H9 (cell line): ENCODE results near the gene DDX4. TPM values are rescaled to one million over a fixed set of nuclear protein-coding genes. Genes with fewer than 3 reads are reported as not detected.

Experiments
- DNase-seq: peaks from one replicate; pipeline ENCODE4 v3.0.0-alpha.2; 2017
- H2AFZ ChIP-seq: one replicate; pipeline ENCODE4 v1.6.1; 2013; ENCODE audit warnings: mild to moderate bottlenecking, low read length, control low read depth, moderate library complexity
- H2AK5ac ChIP-seq: 2 replicates; pipeline ENCODE4 v1.6.1; 2013; ENCODE audit warnings: low read length, control low read depth, mixed read lengths; ENCODE audit not compliant: insufficient read length
- H2BK120ac ChIP-seq: one replicate; pipeline ENCODE4 v1.6.1; 2013; ENCODE audit warnings: low read depth, mild to moderate bottlenecking, low read length, control low read depth, inconsistent platforms; ENCODE audit not compliant: poor library complexity, severe bottlenecking
- H2BK12ac ChIP-seq: 2 replicates; pipeline ENCODE4 v1.6.1; 2013; ENCODE audit warnings: low read length, control low read depth, mixed read lengths, low read depth; ENCODE audit not compliant: insufficient read length
- H2BK15ac ChIP-seq: 2 replicates; pipeline ENCODE4 v1.6.1; 2013; ENCODE audit warnings: low read depth, low read length, control low read depth
- H2BK20ac ChIP-seq: one replicate; pipeline ENCODE4 v1.6.1; 2013; ENCODE audit warnings: low read depth, mild to moderate bottlenecking, low read length, control low read depth, inconsistent platforms; ENCODE audit not compliant: poor library complexity, severe bottlenecking
- H2BK5ac ChIP-seq: 2 replicates; pipeline ENCODE4 v1.6.1; 2013; ENCODE audit warnings: low read length, control low read depth, mixed read lengths; ENCODE audit not compliant: insufficient read length
- H3K14ac ChIP-seq: 2 replicates; pipeline ENCODE4 v1.6.1; 2013; ENCODE audit warnings: low read length, control low read depth; ENCODE audit not compliant: insufficient read depth
- H3K18ac ChIP-seq: 2 replicates; pipeline ENCODE4 v1.6.1; 2013; ENCODE audit warnings: low read depth, mild to moderate bottlenecking, mixed read lengths, low read length, control low read depth; ENCODE audit not compliant: insufficient read length
- H3K23ac ChIP-seq: 2 replicates; pipeline ENCODE4 v1.6.1; 2013; ENCODE audit warnings: low read length, control low read depth, mixed read lengths, low read depth; ENCODE audit not compliant: insufficient read length
- H3K23me2 ChIP-seq: 2 replicates; pipeline ENCODE4 v1.6.1; 2013; ENCODE audit warnings: low read depth, mild to moderate bottlenecking, mixed read lengths, low read length, control low read depth; ENCODE audit not compliant: insufficient read length, poor library complexity, severe bottlenecking
- H3K27ac ChIP-seq: 2 replicates; pipeline ENCODE4 v1.5.1; 2013; ENCODE audit warnings: low read length, control low read depth, mixed read lengths, low read depth; ENCODE audit not compliant: insufficient read length
- H3K27me3 ChIP-seq: 2 replicates; pipeline ENCODE4 v1.6.1; 2013; ENCODE audit warnings: low read length, control low read depth, inconsistent platforms; ENCODE audit not compliant: insufficient read depth
- H3K4ac ChIP-seq: 2 replicates; pipeline ENCODE4 v1.6.1; 2013; ENCODE audit warnings: low read depth, mild to moderate bottlenecking, control low read depth, inconsistent platforms, low read length, moderate library complexity
- H3K4me1 ChIP-seq: 2 replicates; pipeline ENCODE4 v1.6.1; 2013; ENCODE audit warnings: low read length, control low read depth, inconsistent platforms; ENCODE audit not compliant: insufficient read depth
- H3K4me2 ChIP-seq: 2 replicates; pipeline ENCODE4 v1.6.1; 2013; ENCODE audit warnings: low read length, control low read depth, mixed read lengths; ENCODE audit not compliant: insufficient read length, insufficient read depth
- H3K56ac ChIP-seq: 2 replicates; pipeline ENCODE4 v1.6.1; 2013; ENCODE audit warnings: low read depth, mild to moderate bottlenecking, mixed read lengths, low read length, control low read depth; ENCODE audit not compliant: insufficient read length
- H3K79me1 ChIP-seq: 2 replicates; pipeline ENCODE4 v1.6.1; 2013; ENCODE audit warnings: low read depth, mild to moderate bottlenecking, moderate library complexity, low read length, control low read depth, inconsistent platforms; ENCODE audit not compliant: insufficient read depth, poor library complexity, severe bottlenecking
- H3K79me2 ChIP-seq: 2 replicates; pipeline ENCODE4 v1.6.1; 2013; ENCODE audit warnings: low read length, control low read depth, inconsistent platforms; ENCODE audit not compliant: insufficient read depth
- H3K9ac ChIP-seq: 2 replicates; pipeline ENCODE4 v1.6.1; 2013; ENCODE audit warnings: low read length, control low read depth, mixed read lengths; ENCODE audit not compliant: insufficient read length; ENCODE audit errors: extremely low read depth
- H3K9me3 ChIP-seq: one replicate; pipeline ENCODE4 v1.6.1; 2013; ENCODE audit warnings: low read depth, low read length, inconsistent platforms; ENCODE audit not compliant: control insufficient read depth
- H3T11ph ChIP-seq: one replicate; pipeline ENCODE4 v1.6.1; 2013; ENCODE audit warnings: mild to moderate bottlenecking, low read length, control low read depth, inconsistent platforms
- H4K20me1 ChIP-seq: one replicate; pipeline ENCODE4 v1.6.1; 2013; ENCODE audit not compliant: control insufficient read depth, insufficient read length, insufficient read depth
- H4K5ac ChIP-seq: 2 replicates; pipeline ENCODE4 v1.6.1; 2013; ENCODE audit warnings: low read depth, mild to moderate bottlenecking, mixed read lengths, low read length, control low read depth; ENCODE audit not compliant: insufficient read length
- H4K8ac ChIP-seq: replicated peaks from 2 replicates; pipeline ENCODE4 v1.6.1; 2013; ENCODE audit warnings: low read length, control low read depth, mixed read lengths, low read depth; ENCODE audit not compliant: insufficient read length
- H4K91ac ChIP-seq: 2 replicates; pipeline ENCODE4 v1.6.1; 2013; ENCODE audit warnings: low read depth, mild to moderate bottlenecking, moderate library complexity, mixed read lengths, low read length, control low read depth; ENCODE audit not compliant: insufficient read length
- H3K27ac Mint-ChIP-seq, 3 experiments: 2 replicates in 2 of 3; 3 replicates in 1 of 3; pipeline ENCODE4 v1.8.0; 2020 to 2021; ENCODE audit warnings: mixed read lengths in 3 of 3, mild to moderate bottlenecking in 1 of 3, moderate library complexity in 1 of 3
- H3K27me3 Mint-ChIP-seq: 2 replicates; pipeline ENCODE4 v1.8.0; 2021; ENCODE audit warnings: low read depth, mild to moderate bottlenecking, moderate library complexity, mixed read lengths
- H3K36me3 Mint-ChIP-seq, 3 experiments: 2 replicates in 2 of 3; 3 replicates in 1 of 3; pipeline ENCODE4 v1.8.0; 2020 to 2021; ENCODE audit warnings: low read depth in 3 of 3, mixed read lengths in 3 of 3; ENCODE audit not compliant: insufficient read depth in 1 of 3
- H3K4me1 Mint-ChIP-seq, 2 experiments: 2 replicates each; pipeline ENCODE4 v1.8.0; 2020; ENCODE audit warnings: mixed read lengths in 2 of 2
- H3K4me3 Mint-ChIP-seq, 2 experiments: 2 replicates in 1 of 2; 3 replicates in 1 of 2; pipeline ENCODE4 v1.8.0; 2020 to 2021; ENCODE audit warnings: mild to moderate bottlenecking in 2 of 2, mixed read lengths in 2 of 2, moderate library complexity in 1 of 2
- H3K9me3 Mint-ChIP-seq, 2 experiments: 2 replicates in 1 of 2; 3 replicates in 1 of 2; pipeline ENCODE4 v1.8.0; 2020; ENCODE audit warnings: mild to moderate bottlenecking in 2 of 2, mixed read lengths in 2 of 2, moderate library complexity in 1 of 2
- CTCF ChIP-seq: fragments of 200-600 bp; sonication (generic); conservative IDR thresholded peaks from 3 replicates; pipeline ENCODE4 v1.8.0; 2021; ENCODE audit warnings: antibody characterized with exemption, mild to moderate bottlenecking
- WGBS: extraction: QIAGEN DNeasy Blood & Tissue Kit; methylation state at CpG from one replicate; pipeline ENCODE4 v1.1.7; 2013; ENCODE audit warnings: missing lambda C conversion rate, low lambda C conversion rate, mixed read lengths; ENCODE audit not compliant: insufficient read length; ENCODE audit errors: extremely low coverage; 5-methylcytosine and 5-hydroxymethylcytosine counted together
- total RNA-seq: library from RNA; stranded (reverse); gene quantifications from 2 replicates; pipeline ENCODE4 v1.2.1, GENCODE V29; 2021

Gene DDX4
- total RNA-seq, 1 experiment from 2014 or later: not detected

DNA sequence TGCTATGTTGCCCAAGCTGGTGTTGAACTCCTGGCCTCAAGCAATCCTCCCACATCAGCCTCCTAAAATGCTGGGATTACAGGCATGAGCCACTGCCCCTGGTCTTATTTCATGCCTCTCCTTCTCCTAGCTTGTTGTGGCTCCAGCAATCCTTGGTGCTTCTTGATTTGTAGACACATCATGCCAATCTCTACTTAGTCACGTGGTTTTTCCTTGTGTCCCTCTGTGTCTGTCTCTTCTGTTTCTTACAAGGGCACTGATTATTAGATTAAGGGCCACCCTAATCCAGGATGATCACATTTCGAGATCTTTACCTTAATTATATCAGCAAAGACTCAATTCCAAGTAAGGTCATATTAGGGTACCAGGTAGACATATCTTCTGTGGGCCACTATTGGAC lies 104.1 kb downstream of the DDX4 start:
- Histone ChIP-seq H4K8ac (no peak overlapping the region), H4K91ac (no peak overlapping the region), H4K20me1 (no peaks in the 10 kb centered on the region), H3K23me2 (no peaks in the 10 kb centered on the region), H2BK12ac (no peak overlapping the region), H3K4me1 (no peaks in the 10 kb centered on the region), H3K27ac (no peak overlapping the region), H3K18ac (no peak overlapping the region), H3K23ac (no peak overlapping the region), H2AK5ac (no peak overlapping the region), H4K5ac (no peak overlapping the region), H3K79me2 (no peaks in the 10 kb centered on the region), H3K9ac (no peak overlapping the region), H2BK120ac (no peak overlapping the region), H3K56ac (no peak overlapping the region), H3K4me2 (no peak overlapping the region), H3K4ac (no peak overlapping the region), H3K27me3 (no peaks in the 10 kb centered on the region), H2BK5ac (no peak overlapping the region), H3K79me1 (no peaks in the 10 kb centered on the region), H2AFZ (no peak overlapping the region), H3T11ph (no peak overlapping the region), H3K9me3 (no peaks in the 10 kb centered on the region), H2BK20ac (no peak overlapping the region), H2BK15ac (no peak overlapping the region), H3K14ac (no peak overlapping the region)
- Mint-ChIP-seq H3K4me1 (no peaks in the 10 kb centered on the region), H3K27ac (no peak overlapping the region), H3K4me3 (no peak overlapping the region), H3K27me3 (no peaks in the 10 kb centered on the region), H3K36me3 (no peaks in the 10 kb centered on the region), H3K9me3 (peaks cover 4 to 12% of the 10 kb centered on the region in 2 experiments; a peak in 2 of 5 replicates)
- WGBS: no CpG with 5 or more reads among the region's 2 CpGs
- DNase-seq: no peak
- no peak for TF ChIP-seq CTCF
